SK-N-SH treated with all-trans-retinoic acid at 6 μM for 48 hours (cell line): ENCODE data around the gene TSEN54.

ENCODE experiments used
- ATAC-seq: fragments of 200-7000 bp; cut with Tn5 transposase; 3 replicates; pipeline ENCODE4 v1.9.1; 2020; ENCODE audit warnings: mild to moderate bottlenecking, moderate library complexity
- ARNTL ChIP-seq: fragments of 450-650 bp; formaldehyde crosslinking; IDR thresholded peaks from 2 replicates; pipeline ENCODE4 v1.5.0; 2020; ENCODE audit warnings: low read depth, mild to moderate bottlenecking, moderate library complexity, borderline replicate concordance
- BACH2 ChIP-seq: fragments of 250-450 bp; sonication (Bioruptor Pico); IDR thresholded peaks from 2 replicates; pipeline ENCODE4 v1.9.0; 2021; ENCODE audit warnings: mild to moderate bottlenecking, borderline replicate concordance
- CREB5 ChIP-seq: fragments of 250-450 bp; sonication (Bioruptor Pico); IDR thresholded peaks from 2 replicates; pipeline ENCODE4 v1.5.1; 2020; ENCODE audit warnings: low read depth, mild to moderate bottlenecking, moderate library complexity
- CSRNP3 ChIP-seq: fragments of 250-450 bp; sonication (Bioruptor Pico); IDR thresholded peaks from 2 replicates; pipeline ENCODE4 v1.5.1; 2021; ENCODE audit warnings: mild to moderate bottlenecking, moderate library complexity
- ESRRG ChIP-seq: fragments of 250-450 bp; sonication (Bioruptor Pico); IDR thresholded peaks from 2 replicates; pipeline ENCODE4 v1.6.1; 2021; ENCODE audit warnings: mild to moderate bottlenecking
- GLIS3 ChIP-seq: fragments of 250-450 bp; sonication (Bioruptor Pico); IDR thresholded peaks from 2 replicates; pipeline ENCODE4 v1.5.0; 2020; ENCODE audit warnings: mild to moderate bottlenecking, moderate library complexity
- ISL1 ChIP-seq: fragments of 250-450 bp; sonication (Bioruptor Pico); IDR thresholded peaks from 2 replicates; pipeline ENCODE4 v2.1.2; 2022; ENCODE audit warnings: mild to moderate bottlenecking, moderate library complexity
- OSR1 ChIP-seq: fragments of 250-450 bp; sonication (Bioruptor Pico); IDR thresholded peaks from 2 replicates; pipeline ENCODE4 v1.8.0; 2022; ENCODE audit warnings: moderate library complexity, mild to moderate bottlenecking, inconsistent platforms
- PATZ1 ChIP-seq: fragments of 250-450 bp; sonication (Bioruptor Pico); IDR thresholded peaks from 2 replicates; pipeline ENCODE4 v1.8.0; 2020; ENCODE audit warnings: mild to moderate bottlenecking, moderate library complexity, borderline replicate concordance
- RARB ChIP-seq: fragments of 250-450 bp; sonication (Bioruptor Pico); IDR thresholded peaks from 2 replicates; pipeline ENCODE4 v1.8.0; 2021; ENCODE audit warnings: mild to moderate bottlenecking, moderate library complexity
- SNAI2 ChIP-seq: fragments of 250-450 bp; sonication (Bioruptor Pico); IDR thresholded peaks from 2 replicates; pipeline ENCODE4 v1.5.0; 2020; ENCODE audit warnings: mild to moderate bottlenecking, moderate library complexity
- TCF4 ChIP-seq: fragments of 250-450 bp; sonication (Bioruptor Pico); IDR thresholded peaks from 2 replicates; pipeline ENCODE4 v1.8.0; 2021; ENCODE audit warnings: mild to moderate bottlenecking, moderate library complexity, borderline replicate concordance
- TOX ChIP-seq: fragments of 250-450 bp; sonication (Bioruptor Pico); IDR thresholded peaks from 2 replicates; pipeline ENCODE4 v1.8.0; 2021; ENCODE audit warnings: mild to moderate bottlenecking, moderate library complexity, borderline replicate concordance
- TSHZ2 ChIP-seq: fragments of 250-450 bp; sonication (Bioruptor Pico); IDR thresholded peaks from 2 replicates; pipeline ENCODE4 v1.5.0; 2020; ENCODE audit warnings: mild to moderate bottlenecking, moderate library complexity
- ZC3H10 ChIP-seq: fragments of 250-450 bp; sonication (Bioruptor Pico); IDR thresholded peaks from 2 replicates; pipeline ENCODE4 v1.5.1; 2021; ENCODE audit warnings: mild to moderate bottlenecking, moderate library complexity
- ZFP3 ChIP-seq: fragments of 250-450 bp; sonication (Bioruptor Pico); IDR thresholded peaks from 2 replicates; pipeline ENCODE4 v1.5.0; 2020; ENCODE audit warnings: mild to moderate bottlenecking, moderate library complexity
- ZFP30 ChIP-seq: fragments of 450-650 bp; formaldehyde crosslinking; IDR thresholded peaks from 2 replicates; pipeline ENCODE4 v1.5.0; 2022; ENCODE audit warnings: mild to moderate bottlenecking, moderate library complexity
- ZNF565 ChIP-seq: fragments of 450-650 bp; formaldehyde crosslinking; conservative IDR thresholded peaks from 2 replicates; pipeline ENCODE4 v1.5.0; 2020; ENCODE audit warnings: low read depth, mild to moderate bottlenecking, moderate library complexity
- ZNF70 ChIP-seq: fragments of 450-650 bp; formaldehyde crosslinking; IDR thresholded peaks from 2 replicates; pipeline ENCODE4 v1.5.0; 2020; ENCODE audit warnings: mild to moderate bottlenecking, moderate library complexity
- ZNF8 ChIP-seq: fragments of 450-650 bp; formaldehyde crosslinking; IDR thresholded peaks from 2 replicates; pipeline ENCODE4 v1.5.0; 2020; ENCODE audit warnings: mild to moderate bottlenecking, moderate library complexity

TSEN54 gene

GRCh38 chr17:75485688-75486087 is 30.6 kb upstream of the TSEN54 start:
- ATAC-seq, result no peak
- no peak for TF ChIP-seq TSHZ2 (CRISPR knock-in tag)
- TF ChIP-seq PATZ1, result no peak

GRCh38 chr17:75486151-75486550 is 30.2 kb upstream of the TSEN54 start:
- TF ChIP-seq ESRRG (CRISPR knock-in tag) (no peak), TOX (CRISPR knock-in tag) (no peak), SNAI2 (CRISPR knock-in tag) (no peak), CREB5 (CRISPR knock-in tag) (no peak), RARB (no peak), ZFP3 (no peak), ZC3H10 (CRISPR knock-in tag) (no peak), OSR1 (CRISPR knock-in tag) (no peak), TCF4 (CRISPR knock-in tag) (no peak), ARNTL (CRISPR knock-in tag) (no peak), CSRNP3 (CRISPR knock-in tag) (no peak), ISL1 (no peak), GLIS3 (CRISPR knock-in tag) (no peak)
- no peak for ATAC-seq

GRCh38 chr17:75486951-75487350 is 29.4 kb upstream of the TSEN54 start:
- no peak for TF ChIP-seq PATZ1
- TF ChIP-seq RARB, result no peak
- no peak for TF ChIP-seq ZNF70 (CRISPR knock-in tag)
- no peak for TF ChIP-seq ISL1
- TF ChIP-seq TSHZ2 (CRISPR knock-in tag), result no peak
- no peak for TF ChIP-seq ZFP3
- TF ChIP-seq OSR1 (CRISPR knock-in tag), result no peak
- TF ChIP-seq ZNF8, result no peak
- TF ChIP-seq GLIS3 (CRISPR knock-in tag), result no peak
- no peak for TF ChIP-seq ZNF565 (CRISPR knock-in tag)
- TF ChIP-seq CREB5 (CRISPR knock-in tag), result no peak
- no peak for TF ChIP-seq BACH2 (CRISPR knock-in tag)
- TF ChIP-seq ARNTL (CRISPR knock-in tag), result no peak
- TF ChIP-seq ZC3H10 (CRISPR knock-in tag), result no peak
- TF ChIP-seq TCF4 (CRISPR knock-in tag), result no peak
- TF ChIP-seq ZFP30 (CRISPR knock-in tag), result no peak
- no peak for TF ChIP-seq SNAI2 (CRISPR knock-in tag)
- TF ChIP-seq TOX (CRISPR knock-in tag), result no peak
- TF ChIP-seq ESRRG (CRISPR knock-in tag), result no peak
- TF ChIP-seq, all 23 proteins: peak for 0
- ATAC-seq, result no peak
